ENCODE measurements around the gene GFOD2. TPM values are rescaled to one million over a fixed set of nuclear protein-coding genes. Genes with fewer than 3 reads are reported as not detected.

GFOD2 gene
- total and polyA plus RNA-seq, 2 of the 13 experiments (the other 11 are each of a cell fraction or from before 2014, with no cell fraction given) = 11.1 to 17.2 TPM

DNA sequence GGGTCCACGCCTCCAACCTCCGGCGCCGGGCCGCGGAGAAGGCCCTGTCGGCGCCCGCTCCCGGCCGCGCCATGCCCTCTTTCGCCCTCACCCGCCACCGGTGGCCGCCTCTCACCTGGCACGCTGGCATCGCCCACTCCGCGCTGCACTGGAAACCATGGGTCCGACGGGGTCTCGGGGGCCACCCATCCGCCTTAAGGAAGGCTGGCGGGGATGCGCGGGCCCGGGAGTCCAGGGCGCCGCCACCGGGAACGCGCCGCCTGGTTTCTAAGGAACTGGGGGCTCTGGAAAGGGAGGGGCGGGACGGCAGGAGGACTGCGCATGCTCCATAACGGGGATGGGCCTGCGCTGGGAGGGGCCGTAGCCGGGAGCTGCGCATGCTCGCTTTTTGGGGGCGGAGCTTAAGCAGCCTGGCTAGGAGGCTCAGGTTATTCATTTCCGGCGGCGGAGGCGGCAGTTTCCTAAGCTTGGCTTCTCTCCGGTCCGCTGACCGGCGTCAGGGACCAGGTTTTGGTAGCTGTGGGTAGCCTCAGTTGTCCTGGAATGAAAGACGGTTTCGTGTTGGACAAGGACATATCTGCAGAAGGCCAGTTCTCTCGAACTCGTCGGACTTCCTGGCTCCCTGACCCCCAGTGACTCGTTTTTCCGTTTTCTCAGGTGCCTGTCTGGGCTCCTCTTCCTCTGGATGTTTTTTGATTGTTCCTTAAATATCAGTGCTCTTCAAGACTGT is at the start of gene GFOD2 (continued):
- TF ChIP-seq, protein P1, sequence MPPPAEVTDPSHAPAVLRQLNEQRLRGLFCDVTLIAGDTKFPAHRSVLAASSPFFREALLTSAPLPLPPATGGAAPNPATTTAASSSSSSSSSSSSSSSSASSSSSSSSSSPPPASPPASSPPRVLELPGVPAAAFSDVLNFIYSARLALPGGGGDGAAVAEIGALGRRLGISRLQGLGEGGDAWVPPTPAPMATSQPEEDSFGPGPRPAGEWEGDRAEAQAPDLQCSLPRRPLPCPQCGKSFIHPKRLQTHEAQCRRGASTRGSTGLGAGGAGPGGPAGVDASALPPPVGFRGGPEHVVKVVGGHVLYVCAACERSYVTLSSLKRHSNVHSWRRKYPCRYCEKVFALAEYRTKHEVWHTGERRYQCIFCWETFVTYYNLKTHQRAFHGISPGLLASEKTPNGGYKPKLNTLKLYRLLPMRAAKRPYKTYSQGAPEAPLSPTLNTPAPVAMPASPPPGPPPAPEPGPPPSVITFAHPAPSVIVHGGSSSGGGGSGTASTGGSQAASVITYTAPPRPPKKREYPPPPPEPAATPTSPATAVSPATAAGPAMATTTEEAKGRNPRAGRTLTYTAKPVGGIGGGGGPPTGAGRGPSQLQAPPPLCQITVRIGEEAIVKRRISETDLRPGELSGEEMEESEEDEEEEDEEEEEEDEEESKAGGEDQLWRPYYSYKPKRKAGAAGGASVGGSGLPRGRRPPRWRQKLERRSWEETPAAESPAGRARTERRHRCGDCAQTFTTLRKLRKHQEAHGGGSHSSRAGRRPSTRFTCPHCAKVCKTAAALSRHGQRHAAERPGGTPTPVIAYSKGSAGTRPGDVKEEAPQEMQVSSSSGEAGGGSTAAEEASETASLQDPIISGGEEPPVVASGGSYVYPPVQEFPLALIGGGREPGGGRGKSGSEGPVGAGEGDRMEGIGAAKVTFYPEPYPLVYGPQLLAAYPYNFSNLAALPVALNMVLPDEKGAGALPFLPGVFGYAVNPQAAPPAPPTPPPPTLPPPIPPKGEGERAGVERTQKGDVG (CRISPR knock-in tag; IDR thresholded peaks at IDR 0.05; ENCODE audit: borderline replicate concordance) = no peak
- TF ChIP-seq ZNF124 (CRISPR knock-in tag; IDR thresholded peaks at IDR 0.05) (no peak; the same call in 1 of the 2 replicates), ZNF605 (CRISPR knock-in tag; IDR thresholded peaks at IDR 0.05) (peak; percentile 85), PHF5A (CRISPR knock-in tag; IDR thresholded peaks at IDR 0.05; ENCODE audit: low read depth, unreplicated experiment) (peak; percentile 84), PHB2 (IDR thresholded peaks at IDR 0.05; ENCODE audit: partially characterized antibody) (no peak), ZBTB21 (CRISPR knock-in tag; IDR thresholded peaks at IDR 0.05) (no peak), SUZ12 (IDR thresholded peaks at IDR 0.05; ENCODE audit: low read depth, low read length) (no peak), ZNF576 (CRISPR knock-in tag; IDR thresholded peaks at IDR 0.05) (peak; percentile 89; the same call in 1 of the 2 replicates), UBTF (CRISPR knock-in tag; IDR thresholded peaks at IDR 0.05) (peak; percentile 91), JDP2 (CRISPR knock-in tag; IDR thresholded peaks at IDR 0.05; ENCODE audit: borderline replicate concordance) (no peak), ZNF407 (CRISPR knock-in tag; IDR thresholded peaks at IDR 0.05; ENCODE audit: not compliant biosample characterization) (no peak)
- TF ChIP-seq, protein P2, sequence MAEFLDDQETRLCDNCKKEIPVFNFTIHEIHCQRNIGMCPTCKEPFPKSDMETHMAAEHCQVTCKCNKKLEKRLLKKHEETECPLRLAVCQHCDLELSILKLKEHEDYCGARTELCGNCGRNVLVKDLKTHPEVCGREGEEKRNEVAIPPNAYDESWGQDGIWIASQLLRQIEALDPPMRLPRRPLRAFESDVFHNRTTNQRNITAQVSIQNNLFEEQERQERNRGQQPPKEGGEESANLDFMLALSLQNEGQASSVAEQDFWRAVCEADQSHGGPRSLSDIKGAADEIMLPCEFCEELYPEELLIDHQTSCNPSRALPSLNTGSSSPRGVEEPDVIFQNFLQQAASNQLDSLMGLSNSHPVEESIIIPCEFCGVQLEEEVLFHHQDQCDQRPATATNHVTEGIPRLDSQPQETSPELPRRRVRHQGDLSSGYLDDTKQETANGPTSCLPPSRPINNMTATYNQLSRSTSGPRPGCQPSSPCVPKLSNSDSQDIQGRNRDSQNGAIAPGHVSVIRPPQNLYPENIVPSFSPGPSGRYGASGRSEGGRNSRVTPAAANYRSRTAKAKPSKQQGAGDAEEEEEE (CRISPR knock-in tag; IDR thresholded peaks at IDR 0.05; ENCODE audit: borderline replicate concordance) = peak; percentile 73; the same call in 1 of the 2 replicates
